SK-N-SH treated with all-trans-retinoic acid at 6 μM for 48 hours (cell line): ENCODE data around the gene LTBP4.

ENCODE experiments used
- CSDC2 ChIP-seq: fragments of 250-450 bp; sonication (Bioruptor Pico); IDR thresholded peaks from 2 replicates; pipeline ENCODE4 v1.5.0; 2020; ENCODE audit warnings: mild to moderate bottlenecking, moderate library complexity
- CSRNP3 ChIP-seq: fragments of 250-450 bp; sonication (Bioruptor Pico); IDR thresholded peaks from 2 replicates; pipeline ENCODE4 v1.5.1; 2021; ENCODE audit warnings: mild to moderate bottlenecking, moderate library complexity
- PATZ1 ChIP-seq: fragments of 250-450 bp; sonication (Bioruptor Pico); IDR thresholded peaks from 2 replicates; pipeline ENCODE4 v1.8.0; 2020; ENCODE audit warnings: mild to moderate bottlenecking, moderate library complexity, borderline replicate concordance
- POU6F1 ChIP-seq: fragments of 250-450 bp; sonication (Bioruptor Pico); IDR thresholded peaks from 2 replicates; pipeline ENCODE4 v1.8.0; 2021; ENCODE audit warnings: low read depth, mild to moderate bottlenecking, moderate library complexity, borderline replicate concordance
- PPARA ChIP-seq: fragments of 250-450 bp; sonication (Bioruptor Pico); IDR thresholded peaks from 2 replicates; pipeline ENCODE4 v1.5.0; 2020; ENCODE audit warnings: mild to moderate bottlenecking, borderline replicate concordance
- RARB ChIP-seq: fragments of 250-450 bp; sonication (Bioruptor Pico); IDR thresholded peaks from 2 replicates; pipeline ENCODE4 v1.8.0; 2021; ENCODE audit warnings: mild to moderate bottlenecking, moderate library complexity
- SNAI2 ChIP-seq: fragments of 250-450 bp; sonication (Bioruptor Pico); IDR thresholded peaks from 2 replicates; pipeline ENCODE4 v1.5.0; 2020; ENCODE audit warnings: mild to moderate bottlenecking, moderate library complexity
- TCF4 ChIP-seq: fragments of 250-450 bp; sonication (Bioruptor Pico); IDR thresholded peaks from 2 replicates; pipeline ENCODE4 v1.8.0; 2021; ENCODE audit warnings: mild to moderate bottlenecking, moderate library complexity, borderline replicate concordance
- ZFP30 ChIP-seq: fragments of 450-650 bp; formaldehyde crosslinking; IDR thresholded peaks from 2 replicates; pipeline ENCODE4 v1.5.0; 2022; ENCODE audit warnings: mild to moderate bottlenecking, moderate library complexity
- ZNF8 ChIP-seq: fragments of 450-650 bp; formaldehyde crosslinking; IDR thresholded peaks from 2 replicates; pipeline ENCODE4 v1.5.0; 2020; ENCODE audit warnings: mild to moderate bottlenecking, moderate library complexity

- TF ChIP-seq RARB (CRISPR knock-in tag) (no peak), CSRNP3 (no peak), CSDC2 (CRISPR knock-in tag) (no peak), POU6F1 (CRISPR knock-in tag) (no peak), SNAI2 (no peak), PPARA (CRISPR knock-in tag) (no peak), TCF4 (CRISPR knock-in tag) (no peak), ZFP30 (CRISPR knock-in tag) (no peak), ZNF8 (CRISPR knock-in tag) (no peak), PATZ1 (CRISPR knock-in tag) (no peak)
Measured at GRCh38 chr19:40609561-40610395, 8.6 kb downstream of the LTBP4 start.
